Activated B cell treated with CpG ODN at 0.5 μM for 24 hours (primary cell): Measurements from ENCODE around the gene TEX11. TPM values are rescaled to one million over a fixed set of nuclear protein-coding genes. Genes with fewer than 3 reads are reported as not detected.
"Not testable (repeated sequence)": the region's sequence is repeated elsewhere in the genome, so short reads cannot be mapped to it uniquely, and the experiment has no call there.

Experiments used
- ATAC-seq: fragments of 200-7000 bp; cut with Tn5 transposase; one replicate; pipeline ENCODE4 v1.10.0; 2021; ENCODE audit warnings: low read depth, mild to moderate bottlenecking, moderate library complexity
- CTCF ChIA-PET: fragments of 350-600 bp; sonication (Branson Sonifier 250); formaldehyde crosslinking; loops from one replicate; lab custom pipeline; 2021; ENCODE audit warnings: antibody characterized with exemption; lab: Charles Lee
- POLR2A ChIA-PET: fragments of 350-600 bp; sonication (Branson Sonifier 250); formaldehyde crosslinking; loops from one replicate; lab custom pipeline; 2021; ENCODE audit warnings: antibody characterized with exemption; lab: Charles Lee
- DNase-seq: peaks from one replicate; pipeline ENCODE4 v3.0.0; 2022
- H3K27ac Mint-ChIP-seq: one replicate; pipeline ENCODE4 v1.8.0; 2020; ENCODE audit warnings: mixed read lengths
- H3K27me3 Mint-ChIP-seq: one replicate; pipeline ENCODE4 v1.8.0; 2021; ENCODE audit warnings: mixed read lengths
- H3K36me3 Mint-ChIP-seq: one replicate; pipeline ENCODE4 v1.8.0; 2021; ENCODE audit warnings: low read depth, mixed read lengths
- H3K4me1 Mint-ChIP-seq: one replicate; pipeline ENCODE4 v1.8.0; 2021; ENCODE audit warnings: mixed read lengths
- H3K4me3 Mint-ChIP-seq: one replicate; pipeline ENCODE4 v1.8.0; 2020; ENCODE audit warnings: mild to moderate bottlenecking, mixed read lengths
- H3K9me3 Mint-ChIP-seq: one replicate; pipeline ENCODE4 v1.8.0; 2020; ENCODE audit warnings: mixed read lengths
- CTCF ChIP-seq: fragments of 200-600 bp; IDR thresholded peaks from one replicate; pipeline ENCODE4 v1.8.0; 2022; ENCODE audit warnings: antibody characterized with exemption, mild to moderate bottlenecking
- intact Hi-C: fragments of 100-400 bp; cut with micrococcal nuclease; formaldehyde crosslinking; loops from one replicate; pipeline ENCODE4 v1.15.1; 2024
- total RNA-seq: library from RNA; stranded (reverse); gene quantifications from 2 replicates; pipeline ENCODE4 v1.2.3, GENCODE V29; 2022

Gene TEX11
- total RNA-seq, 1 donor from 2014 or later = not detected

- Mint-ChIP-seq H3K36me3 (no peaks in the 10 kb centered on the region), H3K4me1 (no peaks in the 10 kb centered on the region), H3K27ac (no peak overlapping the region), H3K9me3 (no peaks in the 10 kb centered on the region), H3K27me3 (peaks cover 10% of the 10 kb centered on the region), H3K4me3 (no peak overlapping the region)
- intact Hi-C loops = no loop called here
- CTCF ChIA-PET = no interaction called here
- no peak for TF ChIP-seq CTCF
- POLR2A ChIA-PET = no interaction called here
- no peak for ATAC-seq
- no peak for DNase-seq
These were observed 13.3 kb upstream of the TEX11 start for GRCh38 chrX:70921709-70922352.

DNA sequence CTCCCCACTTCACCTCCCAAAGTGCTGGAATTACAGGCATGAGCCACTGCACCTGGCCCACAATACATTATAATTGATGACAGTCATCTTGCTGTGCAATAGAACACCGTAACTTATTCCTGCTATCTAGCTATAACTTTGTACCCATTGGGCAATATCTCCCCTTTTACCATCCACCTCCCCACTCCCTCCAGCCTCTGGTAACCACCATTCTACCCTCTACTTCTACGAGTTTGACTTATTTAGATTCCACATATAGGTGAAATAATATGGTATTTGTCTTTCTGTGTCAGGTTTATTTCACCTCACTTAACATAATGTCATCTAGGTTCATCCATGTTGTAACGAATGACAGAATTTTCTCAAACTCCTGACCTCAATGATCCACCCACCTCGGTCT, 8.2 kb upstream of the TEX11 start:
- ChIA-PET CTCF (no interaction called here), POLR2A (no interaction called here)
- H3K36me3 Mint-ChIP-seq = no peaks in the 10 kb centered on the region
- H3K27ac Mint-ChIP-seq = no peak overlapping the region
- ATAC-seq (no peak), DNase-seq (no peak)
- no peak overlapping the region for H3K4me3 Mint-ChIP-seq
- peaks cover 3% of the 10 kb centered on the region for H3K27me3 Mint-ChIP-seq
- no peak for TF ChIP-seq CTCF
- H3K9me3 Mint-ChIP-seq = no peaks in the 10 kb centered on the region
- intact Hi-C loops = no loop called here
- no peaks in the 10 kb centered on the region for H3K4me1 Mint-ChIP-seq

- H3K36me3 Mint-ChIP-seq = no peaks in the 10 kb centered on the region
- no peak for DNase-seq
- no peak for TF ChIP-seq CTCF
- H3K4me1 Mint-ChIP-seq = no peaks in the 10 kb centered on the region
- ChIA-PET CTCF (no interaction called here), POLR2A (no interaction called here)
- H3K27ac Mint-ChIP-seq = no peak overlapping the region
- ATAC-seq = no peak
- no peaks in the 10 kb centered on the region for H3K9me3 Mint-ChIP-seq
- H3K27me3 Mint-ChIP-seq = no peaks in the 10 kb centered on the region
- H3K4me3 Mint-ChIP-seq = no peak overlapping the region
- intact Hi-C loops = no loop called here
These were observed 611 bp downstream of the TEX11 start for GRCh38 chrX:70907900-70908299.

- ChIA-PET CTCF (no interaction called here), POLR2A (no interaction called here)
- Mint-ChIP-seq H3K27me3 (no peaks in the 10 kb centered on the region), H3K4me3 (no peak overlapping the region), H3K4me1 (no peaks in the 10 kb centered on the region), H3K27ac (no peak overlapping the region), H3K9me3 (no peaks in the 10 kb centered on the region), H3K36me3 (no peaks in the 10 kb centered on the region)
- ATAC-seq = no peak
- DNase-seq = no peak
- intact Hi-C loops = no loop called here
- TF ChIP-seq CTCF = no peak
These were observed 7.0 kb downstream of the TEX11 start for GRCh38 chrX:70901465-70901864.

DNA sequence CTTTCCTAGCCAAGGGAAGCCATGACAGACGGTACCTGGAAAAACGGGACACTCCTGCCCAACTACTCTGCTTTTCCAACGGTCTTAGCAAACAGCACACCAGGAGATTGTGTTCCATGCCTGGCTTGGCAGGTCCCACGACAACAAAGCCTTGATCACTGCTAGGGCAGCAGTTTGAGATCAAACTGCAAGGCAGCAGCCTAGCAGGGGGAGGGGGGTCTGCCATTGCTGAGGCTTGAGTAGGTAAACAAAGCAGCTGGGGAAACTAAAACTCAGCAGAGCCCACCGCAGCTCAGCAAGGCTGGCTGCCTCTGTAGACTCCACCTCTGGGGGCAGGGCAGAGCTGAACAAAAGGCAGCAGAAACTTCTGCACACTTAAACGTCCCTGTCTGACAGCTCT, 18.1 kb downstream of the TEX11 start:
- H3K4me3 Mint-ChIP-seq, CTCF ChIA-PET, POLR2A ChIA-PET, H3K4me1 Mint-ChIP-seq, H3K27me3 Mint-ChIP-seq, DNase-seq, H3K9me3 Mint-ChIP-seq, H3K27ac Mint-ChIP-seq, H3K36me3 Mint-ChIP-seq, intact Hi-C loops, ATAC-seq: not testable (repeated sequence)

- no peak for ATAC-seq
- TF ChIP-seq CTCF = no peak
- Mint-ChIP-seq H3K36me3 (no peaks in the 10 kb centered on the region), H3K4me1 (no peaks in the 10 kb centered on the region), H3K27ac (no peak overlapping the region), H3K9me3 (no peaks in the 10 kb centered on the region), H3K4me3 (no peak overlapping the region), H3K27me3 (no peaks in the 10 kb centered on the region)
- intact Hi-C loops = no loop called here
- DNase-seq = no peak
- POLR2A ChIA-PET = no interaction called here
- CTCF ChIA-PET = no interaction called here
These were observed 29.6 kb downstream of the TEX11 start for GRCh38 chrX:70878902-70879301.
